Gastrocnemius medialis (tissue), 4 donors: Measurements from ENCODE around the gene NEO1. TPM values are rescaled to one million over a fixed set of nuclear protein-coding genes. Genes with fewer than 3 reads are reported as not detected.

Source experiments
- ATAC-seq, 2 donors: fragments of 150-250 bp; one replicate each; pipeline ENCODE4 v1.9.1; 2016
- DNase-seq, 2 donors: peaks; one replicate each; pipeline ENCODE4 v3.0.0-alpha.2; 2019
- H3K27ac ChIP-seq, 4 donors: fragments of 200-600 bp; sonication (generic); 1 replicate in 1 of 4; 2 replicates in 3 of 4; pipeline ENCODE4 v1.5.1; 2016 to 2018; ENCODE audit warnings: mild to moderate bottlenecking in 2 of 4, moderate library complexity in 1 of 4
- H3K27me3 ChIP-seq, 3 donors: fragments of 200-600 bp; sonication (generic) in 2 of 3; 1 replicate in 1 of 3; 2 replicates in 2 of 3; pipeline versions ENCODE4 v1.5.1 to v1.6.0; 2016 to 2019; ENCODE audit warnings: mild to moderate bottlenecking in 1 of 3, moderate library complexity in 1 of 3
- H3K36me3 ChIP-seq, 2 donors: fragments of 200-600 bp; sonication (generic) in 1 of 2; one replicate each; pipeline ENCODE4 v1.5.1; 2017 to 2018
- H3K4me1 ChIP-seq, 2 donors: fragments of 200-600 bp; sonication (generic) in 1 of 2; one replicate each; pipeline ENCODE4 v1.5.1; 2016 to 2017; ENCODE audit warnings: mild to moderate bottlenecking in 2 of 2
- H3K4me3 ChIP-seq, 4 donors: fragments of 200-600 bp; sonication (generic) in 3 of 4; 1 replicate in 1 of 4; 2 replicates in 3 of 4; pipeline ENCODE4 v1.5.1; 2016 to 2019; ENCODE audit warnings: mild to moderate bottlenecking in 2 of 4
- H3K9me3 ChIP-seq, 3 donors: fragments of 200-600 bp; sonication (generic) in 2 of 3; 1 replicate in 1 of 3; 2 replicates in 2 of 3; pipeline ENCODE4 v1.5.1; 2016 to 2019
- CTCF ChIP-seq, 5 experiments: fragments of 450-650 bp in 3 of 5; fragments of 200-600 bp in 2 of 5; sonication (generic) in 2 of 5; IDR thresholded peaks in 4 of 5; conservative IDR thresholded peaks in 1 of 5; 1 replicate in 4 of 5; 2 replicates in 1 of 5; pipeline ENCODE4 v1.5.1; 2016 to 2019; ENCODE audit warnings: antibody characterized with exemption in 5 of 5, mild to moderate bottlenecking in 3 of 5, moderate library complexity in 3 of 5
- POLR2A ChIP-seq, 2 donors: fragments of 450-650 bp; IDR thresholded peaks; one replicate each; pipeline ENCODE4 v1.6.1; 2017; ENCODE audit warnings: antibody characterized with exemption in 2 of 2, mild to moderate bottlenecking in 2 of 2, moderate library complexity in 2 of 2
- in situ Hi-C, 4 donors: fragments of 200-750 bp; cut with MboI; loops; one replicate each; pipeline versions ENCODE4 v1.15.0 to v1.8.0; 2017; ENCODE audit warnings: low sequenced_read_pairs in 4 of 4
- intact Hi-C: fragments of 100-400 bp; cut with DNase I; formaldehyde crosslinking; loops from one replicate; pipeline ENCODE4 v1.15.1; 2023; ENCODE audit warnings: low total_unique reads
- total RNA-seq, 4 donors: library from RNA; depleted of rRNA; stranded (reverse); fragments of >200 nt; gene quantifications; one replicate each; pipeline versions ENCODE4 v1.1.0 to v1.2.3, GENCODE V29; 2016

The NEO1 gene
- total RNA-seq, 4 donors from 2014 or later, result 13.8 to 32.0 (median 20.3) TPM

- TF ChIP-seq POLR2A (IDR thresholded peaks at IDR 0.05), result no peak
- TF ChIP-seq CTCF (IDR thresholded peaks at IDR 0.05 in 4 of 5, conservative IDR thresholded peaks at IDR 0.05 in 1 of 5), result no peak
- Histone ChIP-seq H3K36me3 (no peaks in the 10 kb centered on the region), H3K4me3 (no peak overlapping the region), H3K27me3 (peaks cover 7 to 8% (median 8%) of the 10 kb centered on the region in 3 donors), H3K4me1 (no peaks in the 10 kb centered on the region), H3K9me3 (no peaks in the 10 kb centered on the region), H3K27ac (no peak overlapping the region)
- intact Hi-C loops (no loop called here), in situ Hi-C loops (no loop called here)
- DNase-seq, result peak in 1 of 2 donors; percentile 3
- no peak for ATAC-seq
These were observed 269.5 kb downstream of the NEO1 start for GRCh38 chr15:73321496-73322450.

DNA sequence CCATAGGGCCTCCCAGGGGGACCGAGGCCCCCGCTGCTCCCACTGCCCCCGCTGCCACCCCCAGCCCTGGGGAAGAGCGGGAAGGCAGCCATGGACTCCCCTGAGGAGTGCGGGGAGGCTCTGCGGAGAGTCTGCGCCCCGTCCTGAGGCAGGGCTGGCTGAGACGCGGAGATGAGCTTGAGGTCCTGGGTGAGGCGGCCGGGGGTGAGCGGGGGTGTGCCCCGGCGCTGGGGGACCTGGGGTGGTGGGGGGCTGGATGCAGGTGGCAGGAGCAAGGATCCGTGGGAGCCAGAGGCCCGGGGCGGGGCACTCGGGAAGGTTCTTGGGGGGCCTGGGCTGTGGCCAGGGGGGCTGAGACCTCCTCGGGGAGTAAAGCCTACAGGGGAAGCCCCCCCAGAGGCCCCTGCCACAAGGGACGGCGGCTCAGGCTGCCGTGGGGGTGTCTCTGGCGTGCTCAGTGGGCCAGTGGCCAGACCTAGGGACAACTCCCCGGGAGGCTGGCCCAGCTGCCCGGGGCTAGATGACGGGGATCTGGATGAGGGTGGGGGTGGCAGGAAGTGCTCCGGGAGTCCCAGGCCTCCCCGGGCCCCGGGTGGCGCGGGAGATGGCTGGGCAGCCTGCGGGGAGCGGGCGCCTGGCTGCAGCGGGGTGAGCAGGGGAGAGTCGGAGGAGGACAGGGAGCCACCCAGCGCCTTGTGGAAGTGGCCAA is 270.6 kb downstream of the NEO1 start:
- H3K36me3 ChIP-seq, result no peaks in the 10 kb centered on the region
- no peaks in the 10 kb centered on the region for H3K9me3 ChIP-seq
- intact Hi-C loops, result no loop called here
- TF ChIP-seq POLR2A (IDR thresholded peaks at IDR 0.05) (no peak), CTCF (IDR thresholded peaks at IDR 0.05 in 4 of 5, conservative IDR thresholded peaks at IDR 0.05 in 1 of 5) (no peak)
- H3K27me3 ChIP-seq, result peaks cover 7 to 8% (median 8%) of the 10 kb centered on the region in 3 donors
- no peak overlapping the region for H3K4me3 ChIP-seq
- in situ Hi-C loops, result no loop called here
- no peaks in the 10 kb centered on the region for H3K4me1 ChIP-seq
- no peak overlapping the region for H3K27ac ChIP-seq
- peak in 1 of 2 donors; percentile 2 for DNase-seq
- ATAC-seq, result no peak

DNA sequence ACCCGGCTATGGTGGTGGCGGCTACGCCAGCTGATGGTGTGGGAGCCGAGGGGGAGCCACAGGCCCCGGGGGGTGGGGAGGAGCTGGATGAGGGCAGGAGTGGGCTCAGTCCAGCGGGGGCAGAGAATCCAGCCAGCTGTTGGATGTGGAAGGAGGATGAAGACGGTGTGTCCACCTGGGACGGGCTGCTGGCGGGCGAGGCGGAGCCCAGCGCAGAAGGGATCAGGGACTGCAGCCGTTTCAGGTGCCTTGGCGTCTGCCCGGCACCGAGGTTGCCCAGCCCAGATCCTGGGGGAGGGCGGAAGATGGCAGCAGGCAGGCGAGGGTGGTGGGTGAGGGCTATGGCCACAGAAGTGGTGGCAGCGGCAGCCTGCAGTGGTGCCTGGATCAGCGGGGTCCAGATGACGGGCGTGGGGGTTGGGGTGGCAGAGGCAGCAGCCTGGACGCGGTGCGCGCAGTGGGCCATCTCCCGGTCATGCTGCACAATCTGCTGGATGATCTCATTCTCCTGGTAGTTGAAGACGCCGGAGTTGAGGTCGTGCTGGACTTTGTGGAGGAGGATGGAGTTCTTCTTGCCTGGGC is 271.2 kb downstream of the NEO1 start:
- DNase-seq, result peak in 1 of 2 donors; percentile 5
- in situ Hi-C loops, result no loop called here
- intact Hi-C loops, result no loop called here

DNA sequence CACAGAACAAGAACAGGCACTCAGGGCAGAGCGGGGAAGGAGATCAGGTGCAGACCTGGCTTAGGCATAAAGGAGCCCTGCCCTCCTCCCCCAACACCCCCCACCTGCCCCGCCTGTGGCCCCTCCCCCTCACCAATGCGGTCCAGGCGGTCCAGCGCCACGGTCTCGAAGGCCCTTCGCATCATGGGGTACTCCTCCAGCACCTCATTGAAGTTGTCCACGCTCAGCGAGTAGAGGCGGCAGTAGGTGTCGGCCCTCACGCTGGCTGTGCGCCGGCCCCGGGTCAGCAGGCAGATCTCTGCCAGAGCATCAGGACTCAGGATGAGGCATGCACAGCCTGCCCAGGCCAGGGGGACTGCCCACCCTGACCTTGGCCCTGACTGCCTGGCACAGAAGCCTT is 271.7 kb downstream of the NEO1 start:
- H3K27me3 ChIP-seq, result peaks cover 7 to 8% (median 8%) of the 10 kb centered on the region in 3 donors

More for the DNA sequence above, 271.2 kb downstream of the NEO1 start:
- no peak overlapping the region for H3K27ac ChIP-seq
- H3K4me1 ChIP-seq, result no peaks in the 10 kb centered on the region
- no peak for ATAC-seq
- H3K27me3 ChIP-seq, result peaks cover 7 to 8% (median 8%) of the 10 kb centered on the region in 3 donors
- TF ChIP-seq CTCF (IDR thresholded peaks at IDR 0.05 in 4 of 5, conservative IDR thresholded peaks at IDR 0.05 in 1 of 5), result no peak
- TF ChIP-seq POLR2A (IDR thresholded peaks at IDR 0.05), result no peak
- no peaks in the 10 kb centered on the region for H3K9me3 ChIP-seq
- no peak overlapping the region for H3K4me3 ChIP-seq
- H3K36me3 ChIP-seq, result no peaks in the 10 kb centered on the region

More for the DNA sequence above, 271.7 kb downstream of the NEO1 start:
- Histone ChIP-seq H3K36me3 (no peaks in the 10 kb centered on the region), H3K9me3 (no peaks in the 10 kb centered on the region), H3K4me1 (no peaks in the 10 kb centered on the region), H3K4me3 (no peak overlapping the region), H3K27ac (no peak overlapping the region)
- in situ Hi-C loops (no loop called here), intact Hi-C loops (no loop called here)
- ATAC-seq (no peak), DNase-seq (peak in 1 of 2 donors; percentile 6)
- TF ChIP-seq POLR2A (IDR thresholded peaks at IDR 0.05) (no peak), CTCF (IDR thresholded peaks at IDR 0.05 in 4 of 5, conservative IDR thresholded peaks at IDR 0.05 in 1 of 5) (no peak)
